Measurements from ENCODE around the gene TAS2R4.
A peak's percentile ranks its signal among the peaks of the same experiment; 100 is the strongest.
"Not testable (repeated sequence)": the region's sequence is repeated elsewhere in the genome, so short reads cannot be mapped to it uniquely, and the experiment has no call there.

The TAS2R4 gene

DNA sequence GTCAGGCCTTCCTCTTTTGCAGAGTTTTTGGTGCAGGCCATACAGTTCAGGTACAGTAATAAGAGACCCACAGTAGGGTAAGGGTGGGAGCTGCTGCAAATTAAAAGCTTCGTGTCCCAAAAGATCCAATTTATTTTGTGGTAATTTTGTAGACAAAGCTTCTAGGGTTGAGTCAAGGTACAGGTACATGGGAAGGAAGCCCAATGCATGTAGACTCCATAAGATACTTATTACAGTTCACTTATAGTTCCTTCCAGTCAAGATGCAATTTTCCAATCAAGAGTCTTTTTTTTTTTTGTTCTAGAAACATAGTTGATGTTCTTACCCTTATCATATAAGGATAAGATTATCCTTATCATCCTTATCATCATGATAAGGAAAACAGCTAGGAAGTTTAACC is at the start of gene TAS2R4:
Gene TAS2R4, plus strand, starts transcription at position 301 of the 400 bp plus-strand sequence. CDS start 1,815 bp downstream, outside the sequence.
- no peak for DNase-seq

DNA sequence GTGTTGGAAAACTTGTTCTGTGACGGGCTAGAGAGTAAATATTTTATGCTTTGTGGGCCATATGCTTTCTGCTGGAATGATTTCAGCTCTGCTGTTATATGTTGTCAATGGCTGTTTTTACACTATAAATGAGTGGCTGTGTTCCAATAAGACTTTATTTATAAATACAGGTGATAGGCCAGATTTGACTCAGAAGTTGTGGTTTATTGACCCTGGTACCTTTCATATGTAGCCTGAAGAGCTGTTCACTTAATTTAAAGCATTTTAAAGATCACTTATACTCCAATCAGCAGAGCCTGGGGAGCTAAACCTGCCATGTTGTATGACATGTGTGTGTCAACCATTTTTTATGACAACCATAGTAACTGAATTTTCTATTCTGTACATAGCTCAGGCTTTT is 47.5 kb upstream of the TAS2R4 start:
- no peak for DNase-seq

GRCh38 chr7:141731476-141732149 is 44.9 kb upstream of the TAS2R4 start:
- no peak for DNase-seq

- DNase-seq, result no peak
These were observed 39.2 kb upstream of the TAS2R4 start for GRCh38 chr7:141737118-141737835.

GRCh38 chr7:141737836-141738591 is 38.5 kb upstream of the TAS2R4 start, which contains the start of gene SSBP1:
SSBP1 (plus strand) TSS chr7:141738358; CDS start chr7:141739167, 809 bp downstream.
- DNase-seq, result peak; percentile 92

GRCh38 chr7:141738592-141739013 is 37.9 kb upstream of the TAS2R4 start:
- no peak for DNase-seq

GRCh38 chr7:141739250-141739649 is 37.2 kb upstream of the TAS2R4 start:
- no peak for DNase-seq

DNA sequence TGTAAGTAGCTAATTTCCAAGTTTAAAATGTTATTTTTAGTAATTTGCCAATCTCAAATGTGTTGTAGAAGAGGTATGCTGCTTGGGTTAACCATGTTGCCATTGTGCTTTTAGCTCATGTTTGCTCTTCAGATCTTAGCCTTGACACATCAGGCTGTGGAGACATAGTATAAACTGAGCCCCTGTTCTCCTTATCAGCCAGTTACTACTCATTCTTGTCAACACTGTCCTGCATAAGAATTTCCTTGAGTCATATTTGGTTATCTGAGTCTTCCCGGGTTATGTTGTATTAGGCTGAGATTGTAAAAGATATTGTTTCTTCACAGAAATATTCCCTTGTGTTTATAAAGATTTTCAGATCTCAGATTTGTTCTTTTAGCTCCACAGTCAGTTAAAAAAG is 34.2 kb upstream of the TAS2R4 start:
- DNase-seq, result no peak

GRCh38 chr7:141744131-141744530 is 32.3 kb upstream of the TAS2R4 start:
- no peak for DNase-seq

DNA sequence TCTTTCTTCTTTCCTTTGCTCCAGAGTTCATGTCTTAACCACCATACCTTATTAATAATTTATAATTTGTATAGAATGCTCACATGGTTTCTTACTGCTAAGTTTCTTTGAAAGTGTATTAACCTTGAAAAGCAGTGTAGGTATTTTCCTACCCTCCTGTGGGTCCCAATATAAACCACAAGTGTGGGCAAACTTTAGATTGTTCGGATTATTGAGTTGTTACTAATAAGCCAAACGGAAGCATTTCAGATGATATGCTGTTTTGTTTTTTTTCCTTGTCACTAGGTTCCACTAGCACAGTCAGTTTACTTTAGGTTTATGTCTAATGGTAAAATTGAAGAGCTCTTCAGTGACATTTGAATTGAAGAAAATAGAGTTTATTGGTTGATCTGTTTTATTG is 28.1 kb upstream of the TAS2R4 start:
- no peak for DNase-seq

DNA sequence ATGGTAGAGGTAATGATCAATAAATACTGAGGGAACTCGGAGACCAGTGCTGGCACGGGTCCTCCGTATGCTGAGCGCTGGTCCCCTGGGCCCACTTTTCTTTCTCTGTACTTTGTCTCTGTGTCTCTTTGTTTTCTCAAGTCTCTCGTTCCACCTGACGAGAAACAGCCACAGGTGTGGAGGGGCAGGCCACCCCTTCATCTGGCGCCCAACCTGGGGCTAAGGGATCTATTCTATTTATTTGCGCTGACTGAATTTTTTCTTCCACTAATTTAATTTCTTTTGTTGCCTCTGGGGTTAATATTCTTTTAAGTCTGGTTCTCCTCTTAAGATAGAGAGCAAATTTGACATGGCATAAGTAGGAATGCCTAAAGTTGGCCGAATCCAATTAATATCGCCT is 24.6 kb upstream of the TAS2R4 start:
- not testable (repeated sequence) for DNase-seq

DNA sequence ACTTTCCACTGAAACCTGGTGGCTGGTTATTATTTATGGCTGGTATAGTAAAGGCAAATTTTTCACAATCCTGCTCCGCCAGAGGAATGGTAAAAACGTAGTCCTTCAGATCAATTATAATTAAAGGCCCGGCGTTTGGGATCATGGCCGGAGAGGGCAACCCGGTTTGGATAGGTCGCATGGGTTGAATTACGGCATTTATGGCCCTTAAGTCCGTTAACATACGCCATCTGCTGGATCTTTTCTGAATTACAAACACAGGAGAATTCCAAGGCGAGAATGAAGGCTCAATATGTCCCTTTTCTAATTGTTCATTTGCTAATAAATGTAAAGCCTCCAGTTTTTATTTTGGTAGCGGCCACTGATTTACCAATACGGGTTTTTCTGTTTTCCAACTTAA is 23.8 kb upstream of the TAS2R4 start:
- DNase-seq, result no peak

DNA sequence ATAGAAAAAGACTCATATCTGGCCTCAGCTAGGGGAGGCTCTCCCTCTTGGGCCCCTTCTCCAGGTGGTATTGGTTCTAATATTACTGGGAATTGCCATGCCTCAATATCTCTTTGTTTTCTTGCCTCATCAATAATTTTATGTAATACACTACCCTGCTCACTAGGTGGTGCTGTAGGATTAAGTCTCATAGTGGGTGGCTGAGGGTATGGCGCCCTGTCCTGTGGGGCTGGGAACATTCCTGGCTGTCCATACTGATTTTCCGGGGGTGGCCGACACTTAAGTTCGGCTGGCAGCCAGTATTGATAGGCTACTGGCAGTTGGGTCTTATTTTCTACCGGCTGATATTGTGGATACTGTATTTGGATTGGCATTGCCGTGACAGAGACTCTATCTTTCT is 21.5 kb upstream of the TAS2R4 start:
- no peak for DNase-seq

- DNase-seq, result no peak
These were observed 12.7 kb upstream of the TAS2R4 start, which contains the start of gene TAS2R3 for GRCh38 chr7:141763797-141764196. TAS2R3 (plus strand) TSS chr7:141764097; CDS start chr7:141764159, 62 bp downstream.

DNA sequence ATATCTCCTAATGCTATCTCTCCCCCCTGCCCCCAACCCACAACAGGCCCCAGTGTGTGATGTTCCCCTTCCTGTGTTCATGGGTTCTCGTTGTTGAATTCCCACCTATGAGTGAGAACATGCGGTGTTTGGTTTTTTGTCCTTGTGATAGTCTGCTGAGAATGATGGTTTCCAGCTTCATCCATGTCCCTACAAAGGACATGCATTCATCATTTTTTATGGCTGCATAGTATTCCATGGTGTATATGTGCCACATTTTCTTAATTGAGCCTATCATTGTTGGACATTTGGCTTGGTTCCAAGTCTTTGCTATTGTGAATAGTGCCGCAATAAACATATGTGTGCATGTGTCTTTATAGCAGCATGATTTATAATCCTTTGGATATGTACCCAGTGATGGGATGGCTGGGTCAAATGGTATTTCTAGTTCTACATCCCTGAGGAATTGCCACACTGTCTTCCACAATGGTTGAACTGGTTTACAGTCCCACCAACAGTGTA is 6.3 kb upstream of the TAS2R4 start:
- not testable (repeated sequence) for DNase-seq

GRCh38 chr7:141785706-141786552 is 9.5 kb downstream of the TAS2R4 start:
- DNase-seq, result no peak

- DNase-seq, result no peak
These were observed 11.8 kb downstream of the TAS2R4 start for GRCh38 chr7:141788296-141788695.

DNA sequence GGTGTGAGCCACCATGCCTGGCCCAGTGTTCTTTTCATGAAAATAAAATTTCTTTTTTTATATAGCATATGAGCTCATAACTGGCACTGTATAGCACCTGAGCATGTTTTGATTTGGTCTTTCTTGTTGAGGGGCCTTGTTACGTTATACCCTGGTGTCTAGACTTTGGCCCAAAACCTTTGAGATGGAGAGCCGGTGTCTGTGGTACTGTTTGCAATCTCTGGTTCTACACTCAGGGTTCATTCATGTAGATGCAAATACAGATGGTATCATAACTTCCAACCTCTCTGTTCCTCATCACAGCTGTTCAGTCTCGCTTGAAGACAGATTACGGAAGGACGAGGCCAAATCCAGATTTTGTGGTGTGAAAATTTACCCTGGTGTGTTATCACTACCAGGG is 13.4 kb downstream of the TAS2R4 start, which contains the start of gene TAS2R5:
Gene TAS2R5, plus strand, starts transcription at position 301 of the 400 bp plus-strand sequence. CDS start 145 bp downstream, outside the sequence.
- DNase-seq, result no peak

GRCh38 chr7:141792526-141792925 is 16.1 kb downstream of the TAS2R4 start:
- no peak for DNase-seq

GRCh38 chr7:141820067-141820466 is 43.6 kb downstream of the TAS2R4 start:
- no peak for DNase-seq

DNA sequence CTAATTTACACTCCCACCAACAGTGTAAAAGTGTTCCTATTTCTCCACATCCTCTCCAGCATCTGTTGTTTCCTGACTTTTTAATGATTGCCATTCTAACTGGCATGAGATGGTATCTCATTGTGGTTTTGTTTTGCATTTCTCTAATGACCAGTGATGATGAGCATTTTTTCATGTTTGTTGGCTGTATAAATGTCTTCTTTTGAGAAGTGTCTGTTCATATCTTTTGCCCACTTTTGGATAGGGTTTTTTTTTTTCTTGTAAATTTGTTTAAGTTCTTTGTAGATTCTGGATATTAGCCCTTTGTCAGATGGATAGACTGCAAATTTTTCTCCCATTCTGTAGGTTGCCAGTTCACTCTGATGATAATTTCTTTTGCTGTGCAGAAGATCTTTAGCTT is 46.0 kb downstream of the TAS2R4 start:
- not testable (repeated sequence) for DNase-seq

All from activated CD8-positive, alpha-beta memory T cell treated with anti-CD3 and anti-CD28 coated beads, Interleukin-2, amount 50 U/mL, for 48 hours (primary cell).